ENCODE results near the gene CAMK1D.

The CAMK1D gene

DNA sequence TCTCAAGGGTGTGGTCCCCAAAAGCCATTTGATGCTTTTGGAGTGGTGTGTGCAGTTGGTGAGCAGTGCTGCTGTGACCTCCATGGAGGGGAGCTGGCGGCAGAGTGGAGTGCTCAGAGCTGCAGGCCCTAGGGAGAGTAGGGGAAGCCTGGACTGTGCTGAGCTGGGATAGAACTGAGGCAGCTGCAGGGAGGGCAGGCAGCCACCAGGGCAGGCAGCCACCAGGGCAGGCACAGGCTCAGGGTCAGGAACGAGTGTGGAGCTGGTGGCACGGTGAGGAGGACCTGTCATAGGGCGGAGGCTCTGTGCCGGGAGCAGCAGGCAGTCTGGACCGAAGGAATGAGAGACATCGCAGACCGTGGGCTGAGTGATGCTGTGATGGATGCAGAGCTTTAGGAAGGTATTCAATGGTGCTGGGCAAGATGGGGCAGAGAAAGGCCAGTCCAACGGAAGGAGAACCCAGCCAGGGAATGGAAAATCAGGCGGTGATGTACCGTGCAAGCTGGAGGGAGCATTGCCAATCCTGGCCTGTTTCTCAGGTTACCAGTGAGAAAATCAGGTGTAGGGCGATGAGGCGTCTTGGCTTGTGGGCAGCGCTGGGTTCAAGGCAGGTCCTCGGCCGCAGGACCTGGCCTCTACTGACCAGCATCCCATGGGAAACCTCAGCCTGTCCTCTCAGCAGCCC lies 152.6 kb downstream of the CAMK1D start:
- no peaks in the 10 kb centered on the region for H3K9me3 ChIP-seq (ENCODE audit: severe bottlenecking)
- no peak overlapping the region for H3K27ac ChIP-seq
- no peak overlapping the region for H3K4me3 ChIP-seq (ENCODE audit: low read depth, low read length)
- no peaks in the 10 kb centered on the region for H3K36me3 ChIP-seq
- no peaks in the 10 kb centered on the region for H3K27me3 ChIP-seq (ENCODE audit: insufficient read depth, low read depth, severe bottlenecking)
- TF ChIP-seq, protein P1, sequence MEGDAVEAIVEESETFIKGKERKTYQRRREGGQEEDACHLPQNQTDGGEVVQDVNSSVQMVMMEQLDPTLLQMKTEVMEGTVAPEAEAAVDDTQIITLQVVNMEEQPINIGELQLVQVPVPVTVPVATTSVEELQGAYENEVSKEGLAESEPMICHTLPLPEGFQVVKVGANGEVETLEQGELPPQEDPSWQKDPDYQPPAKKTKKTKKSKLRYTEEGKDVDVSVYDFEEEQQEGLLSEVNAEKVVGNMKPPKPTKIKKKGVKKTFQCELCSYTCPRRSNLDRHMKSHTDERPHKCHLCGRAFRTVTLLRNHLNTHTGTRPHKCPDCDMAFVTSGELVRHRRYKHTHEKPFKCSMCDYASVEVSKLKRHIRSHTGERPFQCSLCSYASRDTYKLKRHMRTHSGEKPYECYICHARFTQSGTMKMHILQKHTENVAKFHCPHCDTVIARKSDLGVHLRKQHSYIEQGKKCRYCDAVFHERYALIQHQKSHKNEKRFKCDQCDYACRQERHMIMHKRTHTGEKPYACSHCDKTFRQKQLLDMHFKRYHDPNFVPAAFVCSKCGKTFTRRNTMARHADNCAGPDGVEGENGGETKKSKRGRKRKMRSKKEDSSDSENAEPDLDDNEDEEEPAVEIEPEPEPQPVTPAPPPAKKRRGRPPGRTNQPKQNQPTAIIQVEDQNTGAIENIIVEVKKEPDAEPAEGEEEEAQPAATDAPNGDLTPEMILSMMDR (IDR thresholded peaks at IDR 0.05; ENCODE audit: low read depth, low read length): no peak
- DNase-seq: no peak

DNA sequence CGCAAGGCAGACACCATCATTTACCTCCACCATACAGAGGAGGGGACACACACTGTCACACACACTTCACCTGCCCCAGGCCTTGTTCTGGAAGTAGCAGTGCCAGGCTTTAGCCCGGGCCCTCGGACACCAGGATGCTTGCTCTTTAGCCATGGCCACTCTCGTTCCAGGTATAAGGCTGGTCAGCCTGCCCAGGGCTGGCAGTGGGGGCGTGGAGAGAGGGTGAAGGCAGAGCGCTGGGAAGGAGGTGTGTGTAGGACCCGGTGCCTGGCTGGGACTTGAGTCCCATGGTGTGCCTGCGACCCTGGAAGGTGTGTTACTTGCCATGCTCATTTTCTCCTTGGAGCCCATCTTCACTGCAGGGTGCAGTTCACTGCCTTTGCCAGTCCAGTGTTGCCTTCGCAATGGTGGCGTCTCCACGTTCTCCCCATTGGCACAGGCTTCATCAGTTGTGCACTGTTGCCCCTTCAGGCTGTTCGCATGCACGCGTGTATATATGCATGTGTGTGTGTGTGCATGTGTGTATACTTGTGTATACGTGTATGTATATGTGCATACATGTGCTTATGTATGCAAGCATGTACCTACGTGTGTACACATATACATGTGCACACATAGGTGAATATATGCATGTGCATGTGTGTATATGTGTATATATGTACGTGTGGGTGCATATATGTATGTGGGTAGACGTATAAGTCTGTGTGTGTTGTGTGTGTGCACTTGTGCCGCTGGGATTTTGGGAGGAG lies 153.4 kb downstream of the CAMK1D start:
- H3K9me3 ChIP-seq (ENCODE audit: severe bottlenecking): no peaks in the 10 kb centered on the region
- no peaks in the 10 kb centered on the region for H3K36me3 ChIP-seq
- H3K27me3 ChIP-seq (ENCODE audit: insufficient read depth, low read depth, severe bottlenecking): no peaks in the 10 kb centered on the region
- no peak overlapping the region for H3K4me3 ChIP-seq (ENCODE audit: low read depth, low read length)
- DNase-seq: no peak
- TF ChIP-seq, protein P1 (IDR thresholded peaks at IDR 0.05; ENCODE audit: low read depth, low read length): no peak
- H3K27ac ChIP-seq: no peak overlapping the region

DNA sequence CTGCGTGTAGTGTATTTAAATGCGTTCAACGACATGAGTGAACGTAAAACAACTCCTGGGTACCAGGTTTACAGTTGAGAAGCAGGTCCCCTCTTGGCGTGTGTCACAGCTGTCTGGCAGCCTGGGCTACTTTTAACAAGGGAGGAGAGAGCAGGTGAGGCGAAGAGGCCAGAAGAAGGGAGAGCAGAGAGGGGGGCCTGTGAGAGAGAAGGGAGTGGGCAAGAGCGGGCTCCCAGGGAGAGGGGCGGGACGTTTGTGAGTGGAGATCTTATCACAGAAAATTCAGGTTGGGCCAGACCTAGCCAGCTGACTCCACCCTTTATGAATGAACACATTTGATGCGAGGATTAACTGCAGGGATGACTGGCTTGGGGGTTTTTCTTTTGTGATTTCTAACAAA lies 154.0 kb downstream of the CAMK1D start:
- H3K9me3 ChIP-seq (ENCODE audit: severe bottlenecking): no peaks in the 10 kb centered on the region
- DNase-seq: no peak
- TF ChIP-seq, protein P1 (IDR thresholded peaks at IDR 0.05; ENCODE audit: low read depth, low read length): no peak
- no peaks in the 10 kb centered on the region for H3K36me3 ChIP-seq
- no peaks in the 10 kb centered on the region for H3K27me3 ChIP-seq (ENCODE audit: insufficient read depth, low read depth, severe bottlenecking)
- H3K4me3 ChIP-seq (ENCODE audit: low read depth, low read length): no peak overlapping the region
- no peak overlapping the region for H3K27ac ChIP-seq

DNA sequence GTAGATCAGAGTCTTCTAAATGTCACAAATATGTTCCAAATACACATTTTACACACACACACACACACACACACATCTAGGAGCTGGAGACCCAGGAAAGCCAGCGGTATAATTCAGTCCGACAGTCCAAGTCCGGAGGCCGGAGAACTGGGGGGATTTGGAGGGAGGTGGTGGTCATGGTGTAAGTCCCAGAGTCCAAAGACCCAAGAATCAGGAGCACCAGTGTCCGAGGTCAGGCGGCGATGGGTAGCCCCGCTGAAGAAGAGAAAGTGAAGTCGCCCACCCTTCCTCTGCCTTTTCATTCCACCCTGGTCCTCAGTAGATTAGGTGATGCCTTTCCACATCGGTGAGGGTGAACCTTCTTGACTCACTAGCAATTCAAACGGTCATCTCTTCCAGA lies 154.8 kb downstream of the CAMK1D start:
- TF ChIP-seq, protein P1 (IDR thresholded peaks at IDR 0.05; ENCODE audit: low read depth, low read length): no peak
- Histone ChIP-seq H3K27ac (no peak overlapping the region), H3K27me3 (ENCODE audit: insufficient read depth, low read depth, severe bottlenecking) (no peaks in the 10 kb centered on the region), H3K4me3 (ENCODE audit: low read depth, low read length) (no peak overlapping the region), H3K36me3 (no peaks in the 10 kb centered on the region), H3K9me3 (ENCODE audit: severe bottlenecking) (no peaks in the 10 kb centered on the region)
- no peak for DNase-seq

DNA sequence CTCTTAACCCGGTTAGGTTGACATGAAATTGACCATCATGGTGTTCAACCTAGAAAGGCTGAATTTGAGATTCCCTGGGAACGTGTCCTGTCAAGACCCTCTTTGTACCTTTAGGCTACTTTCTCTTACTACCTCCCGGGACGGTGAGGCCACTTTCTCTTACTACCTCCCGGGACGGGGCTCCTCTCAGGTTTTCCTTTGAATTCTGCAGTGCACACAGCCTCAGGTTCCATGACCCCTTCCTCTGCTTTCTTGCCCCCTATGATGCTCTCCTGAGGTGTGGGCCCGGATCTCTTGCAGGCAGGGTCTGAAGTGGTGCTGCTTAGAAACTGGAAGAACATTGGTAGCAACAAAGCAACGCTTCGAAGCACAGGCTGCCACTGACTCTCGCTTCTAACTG lies 155.3 kb downstream of the CAMK1D start:
- no peak overlapping the region for H3K4me3 ChIP-seq (ENCODE audit: low read depth, low read length)
- H3K27me3 ChIP-seq (ENCODE audit: insufficient read depth, low read depth, severe bottlenecking): no peaks in the 10 kb centered on the region
- H3K36me3 ChIP-seq: no peaks in the 10 kb centered on the region
- TF ChIP-seq, protein P1 (IDR thresholded peaks at IDR 0.05; ENCODE audit: low read depth, low read length): no peak
- H3K9me3 ChIP-seq (ENCODE audit: severe bottlenecking): no peaks in the 10 kb centered on the region
- H3K27ac ChIP-seq: no peak overlapping the region
- no peak for DNase-seq

Measured in WERI-Rb-1 (cell line).